Parathyroid adenoma (tissue), 2 donors: Measurements from ENCODE around the gene SLC1A2.

Source experiments
- H2AFZ ChIP-seq: fragments of 300-600 bp; sonication (generic); one replicate; pipeline ENCODE4 v1.7.0; 2017; ENCODE audit warnings: antibody characterized with exemption, mild to moderate bottlenecking
- H3K27ac ChIP-seq: fragments of 300-600 bp; sonication (generic); one replicate; pipeline ENCODE4 v1.7.0; 2017
- H3K27me3 ChIP-seq: fragments of 300-600 bp; sonication (generic); one replicate; pipeline ENCODE4 v1.7.0; 2017; ENCODE audit warnings: low read length; ENCODE audit not compliant: control insufficient read depth, insufficient read depth
- H3K36me3 ChIP-seq: fragments of 300-600 bp; sonication (generic); one replicate; pipeline ENCODE4 v1.7.0; 2017; ENCODE audit warnings: low read length; ENCODE audit not compliant: control insufficient read depth, insufficient read depth
- H3K4me1 ChIP-seq: fragments of 300-600 bp; sonication (generic); one replicate; pipeline ENCODE4 v1.7.0; 2017; ENCODE audit warnings: control low read depth
- H3K4me2 ChIP-seq: fragments of 300-600 bp; sonication (generic); one replicate; pipeline ENCODE4 v1.7.0; 2017; ENCODE audit warnings: low read length
- H3K4me3 ChIP-seq: fragments of 300-600 bp; sonication (generic); one replicate; pipeline ENCODE4 v1.7.0; 2017; ENCODE audit warnings: low read depth, low read length
- H3K79me2 ChIP-seq: fragments of 300-600 bp; sonication (generic); one replicate; pipeline ENCODE4 v1.7.0; 2017; ENCODE audit warnings: control low read depth
- H3K9ac ChIP-seq: fragments of 300-600 bp; sonication (generic); one replicate; pipeline ENCODE4 v1.7.0; 2017; ENCODE audit warnings: mild to moderate bottlenecking
- H3K9me3 ChIP-seq: fragments of 300-600 bp; sonication (generic); one replicate; pipeline ENCODE4 v1.7.0; 2017; ENCODE audit warnings: low read length; ENCODE audit not compliant: control insufficient read depth
- CTCF ChIP-seq: fragments of 300-600 bp; sonication (generic); IDR thresholded peaks from one replicate; pipeline ENCODE4 v1.7.0; 2017; ENCODE audit warnings: antibody characterized with exemption, mild to moderate bottlenecking
- donor health status: primary hyperparathyroidism.

SLC1A2 gene

GRCh38 chr11:35256296-35256695, 163.1 kb downstream of the SLC1A2 start:
- Histone ChIP-seq H3K79me2 (no peaks in the 10 kb centered on the region), H3K27me3 (no peaks in the 10 kb centered on the region), H3K4me2 (no peak overlapping the region), H3K4me1 (no peaks in the 10 kb centered on the region), H2AFZ (no peak overlapping the region), H3K4me3 (no peak overlapping the region), H3K9ac (no peak overlapping the region), H3K27ac (no peak overlapping the region), H3K36me3 (no peaks in the 10 kb centered on the region), H3K9me3 (no peaks in the 10 kb centered on the region)
- TF ChIP-seq CTCF, result no peak

GRCh38 chr11:35255514-35255913, 163.8 kb downstream of the SLC1A2 start:
- H3K27ac ChIP-seq, result no peak overlapping the region
- no peaks in the 10 kb centered on the region for H3K4me1 ChIP-seq
- H2AFZ ChIP-seq, result no peak overlapping the region
- H3K36me3 ChIP-seq, result no peaks in the 10 kb centered on the region
- H3K9ac ChIP-seq, result no peak overlapping the region
- H3K4me3 ChIP-seq, result no peak overlapping the region
- H3K27me3 ChIP-seq, result no peaks in the 10 kb centered on the region
- no peaks in the 10 kb centered on the region for H3K79me2 ChIP-seq
- H3K4me2 ChIP-seq, result no peak overlapping the region
- no peaks in the 10 kb centered on the region for H3K9me3 ChIP-seq
- no peak for TF ChIP-seq CTCF

- Histone ChIP-seq H3K79me2 (no peaks in the 10 kb centered on the region), H3K4me1 (no peaks in the 10 kb centered on the region), H3K4me3 (no peak overlapping the region), H3K9me3 (no peaks in the 10 kb centered on the region), H3K36me3 (no peaks in the 10 kb centered on the region), H3K9ac (no peak overlapping the region), H3K27ac (no peak overlapping the region), H3K27me3 (no peaks in the 10 kb centered on the region), H3K4me2 (no peak overlapping the region), H2AFZ (no peak overlapping the region)
- TF ChIP-seq CTCF, result no peak
Observed at GRCh38 chr11:35253237-35253636, 166.1 kb downstream of the SLC1A2 start.

- Histone ChIP-seq H3K27me3 (no peaks in the 10 kb centered on the region), H3K9me3 (no peaks in the 10 kb centered on the region), H3K4me1 (no peaks in the 10 kb centered on the region), H3K4me3 (no peak overlapping the region), H3K9ac (no peak overlapping the region), H3K79me2 (no peaks in the 10 kb centered on the region), H3K27ac (no peak overlapping the region), H3K36me3 (no peaks in the 10 kb centered on the region), H2AFZ (no peak overlapping the region), H3K4me2 (no peak overlapping the region)
- TF ChIP-seq CTCF, result no peak
Observed at GRCh38 chr11:35250621-35251020, 168.7 kb downstream of the SLC1A2 start.

- Histone ChIP-seq H3K79me2 (no peaks in the 10 kb centered on the region), H3K27me3 (no peaks in the 10 kb centered on the region), H3K36me3 (no peaks in the 10 kb centered on the region), H2AFZ (no peak overlapping the region), H3K4me3 (no peak overlapping the region), H3K9me3 (no peaks in the 10 kb centered on the region), H3K27ac (no peak overlapping the region), H3K4me1 (no peaks in the 10 kb centered on the region), H3K9ac (no peak overlapping the region), H3K4me2 (no peak overlapping the region)
- TF ChIP-seq CTCF, result no peak
Observed at GRCh38 chr11:35250192-35250591, 169.2 kb downstream of the SLC1A2 start.
